HEK293 (cell line): ENCODE data around the gene TRIM28.

Experiments
- CTCF ChIA-PET: fragments of 350-600 bp; formaldehyde crosslinking; extraction: SDS; loops from one replicate; lab custom pipeline; 2021; ENCODE audit warnings: antibody characterized with exemption; lab: Yijun Ruan, JAX
- POLR2A ChIA-PET: fragments of 300-600 bp; formaldehyde crosslinking; extraction: SDS; loops from one replicate; lab custom pipeline; 2020; ENCODE audit warnings: antibody characterized with exemption, inconsistent platforms; lab: Yijun Ruan, JAX
- H3K27ac ChIP-seq: fragments of 200-500 bp; sonication (Bioruptor generic); 2 replicates; pipeline ENCODE4 v1.5.1; 2014; ENCODE audit warnings: low read depth, low read length, control low read depth, inconsistent platforms; ENCODE audit errors: extremely low read depth
- H3K36me3 ChIP-seq, 2 experiments: fragments of 200-500 bp in 1 of 2; sonication (Bioruptor generic) in 1 of 2; 1 replicate in 1 of 2; 2 replicates in 1 of 2; pipeline ENCODE4 v1.5.1; 2014 to 2017; ENCODE audit warnings: inconsistent platforms in 2 of 2, low read length in 2 of 2; ENCODE audit not compliant: control insufficient read depth in 2 of 2, insufficient read depth in 1 of 2
- H3K4me1 ChIP-seq: fragments of 200-500 bp; sonication (Bioruptor generic); 2 replicates; pipeline ENCODE4 v1.5.1; 2014; ENCODE audit warnings: mild to moderate bottlenecking, low read length, inconsistent platforms; ENCODE audit not compliant: control insufficient read depth, insufficient read depth
- H3K4me3 ChIP-seq: 2 replicates; pipeline ENCODE4 v1.5.1; 2011; ENCODE audit warnings: low read depth, mild to moderate bottlenecking, control low read depth, low read length, moderate library complexity
- H3K9me3 ChIP-seq: fragments of 200-500 bp; sonication (Bioruptor generic); 2 replicates; pipeline ENCODE4 v1.5.1; 2014; ENCODE audit warnings: low read depth, low read length, inconsistent platforms; ENCODE audit not compliant: control insufficient read depth, insufficient read depth
- BCL11A ChIP-seq: fragments of 450-650 bp; formaldehyde crosslinking; IDR thresholded peaks from 2 replicates; pipeline ENCODE4 v1.5.1; 2016; ENCODE audit warnings: low read depth, missing biosample characterization, missing genetic modification characterization
- GLI2 ChIP-seq: fragments of 450-650 bp; formaldehyde crosslinking; IDR thresholded peaks from 2 replicates; pipeline ENCODE4; 2017; ENCODE audit warnings: missing biosample characterization, missing genetic modification characterization, low read depth, borderline replicate concordance
- HIC1 ChIP-seq: fragments of 450-650 bp; formaldehyde crosslinking; IDR thresholded peaks from 2 replicates; pipeline ENCODE4 v1.5.1; 2016; ENCODE audit warnings: missing biosample characterization, missing genetic modification characterization
- HOXD13 ChIP-seq: sonication (generic); formaldehyde crosslinking; IDR thresholded peaks from 2 replicates; pipeline ENCODE4 v1.8.0; 2022; ENCODE audit warnings: missing genetic modification reagents, borderline replicate concordance
- MYNN ChIP-seq: fragments of 450-650 bp; formaldehyde crosslinking; IDR thresholded peaks from 2 replicates; pipeline ENCODE4 v1.5.1; 2016; ENCODE audit warnings: missing biosample characterization, missing genetic modification characterization, borderline replicate concordance
- MZF1 ChIP-seq: fragments of 450-650 bp; formaldehyde crosslinking; IDR thresholded peaks from 2 replicates; pipeline ENCODE4 v1.5.1; 2017; ENCODE audit warnings: missing biosample characterization, missing genetic modification characterization, borderline replicate concordance
- ZBTB11 ChIP-seq: fragments of 450-650 bp; formaldehyde crosslinking; conservative IDR thresholded peaks from 2 replicates; pipeline ENCODE4 v1.5.1; 2016; ENCODE audit warnings: low read depth, missing biosample characterization, missing genetic modification characterization
- ZBTB20 ChIP-seq: fragments of 450-650 bp; formaldehyde crosslinking; IDR thresholded peaks from 2 replicates; pipeline ENCODE4 v1.5.1; 2016; ENCODE audit warnings: missing biosample characterization, missing genetic modification characterization
- ZFP3 ChIP-seq: fragments of 450-650 bp; formaldehyde crosslinking; IDR thresholded peaks from 2 replicates; pipeline ENCODE4 v1.5.1; 2016; ENCODE audit warnings: low read depth, missing biosample characterization, missing genetic modification characterization
- ZNF10 ChIP-seq: fragments of 450-650 bp; formaldehyde crosslinking; IDR thresholded peaks from 2 replicates; pipeline ENCODE4 v1.5.1; 2017; ENCODE audit warnings: missing biosample characterization, missing genetic modification characterization
- ZNF138 ChIP-seq: fragments of 450-650 bp; formaldehyde crosslinking; IDR thresholded peaks from 2 replicates; pipeline ENCODE4 v1.5.1; 2016; ENCODE audit warnings: missing biosample characterization, missing genetic modification characterization, borderline replicate concordance
- ZNF157 ChIP-seq: fragments of 450-650 bp; formaldehyde crosslinking; IDR thresholded peaks from 2 replicates; pipeline ENCODE4 v1.5.1; 2016; ENCODE audit warnings: missing biosample characterization, missing genetic modification characterization
- ZNF202 ChIP-seq: fragments of 450-650 bp; formaldehyde crosslinking; IDR thresholded peaks from 2 replicates; pipeline ENCODE4 v1.5.1; 2016; ENCODE audit warnings: missing biosample characterization, missing genetic modification characterization, borderline replicate concordance
- ZNF214 ChIP-seq: fragments of 450-650 bp; formaldehyde crosslinking; IDR thresholded peaks from 2 replicates; pipeline ENCODE4 v1.5.1; 2017; ENCODE audit warnings: missing biosample characterization, mild to moderate bottlenecking, missing genetic modification characterization, borderline replicate concordance
- ZNF473 ChIP-seq: fragments of 450-650 bp; formaldehyde crosslinking; IDR thresholded peaks from 2 replicates; pipeline ENCODE4 v1.5.1; 2017; ENCODE audit warnings: missing biosample characterization, missing genetic modification characterization
- ZNF518A ChIP-seq: fragments of 450-650 bp; formaldehyde crosslinking; conservative IDR thresholded peaks from 2 replicates; pipeline ENCODE4 v1.5.1; 2016; ENCODE audit warnings: low read depth, missing biosample characterization, missing genetic modification characterization
- ZNF555 ChIP-seq: fragments of 450-650 bp; formaldehyde crosslinking; conservative IDR thresholded peaks from 2 replicates; pipeline ENCODE4 v1.5.1; 2017; ENCODE audit warnings: missing biosample characterization, mild to moderate bottlenecking, missing genetic modification characterization, inconsistent platforms
- ZNF624 ChIP-seq: fragments of 450-650 bp; formaldehyde crosslinking; IDR thresholded peaks from 2 replicates; pipeline ENCODE4 v1.5.1; 2017; ENCODE audit warnings: missing biosample characterization, missing genetic modification characterization
- ZNF626 ChIP-seq: fragments of 450-650 bp; sonication (Bioruptor Pico); formaldehyde crosslinking; IDR thresholded peaks from 2 replicates; pipeline ENCODE4 v1.5.1; 2018; ENCODE audit warnings: missing biosample characterization, missing genetic modification characterization, inconsistent platforms
- ZNF701 ChIP-seq: fragments of 450-650 bp; formaldehyde crosslinking; IDR thresholded peaks from 2 replicates; pipeline ENCODE4 v1.5.1; 2016; ENCODE audit warnings: missing biosample characterization, missing genetic modification characterization

The TRIM28 gene

GRCh38 chr19:58514564-58515022, 29.3 kb upstream of the TRIM28 start:
- Histone ChIP-seq H3K9me3 (no peaks in the 10 kb centered on the region), H3K4me1 (0 out of 2 replicates have a peak, but pooled peaks cover 6% of the 10 kb centered on the region), H3K4me3 (no peak overlapping the region), H3K27ac (no peak overlapping the region), H3K36me3 (peaks cover 0 to 27% of the 10 kb centered on the region in 2 experiments; a peak in 1 of 3 replicates)
- POLR2A ChIA-PET = interaction anchor here (1.1 kb wide), 1 partner anchor 40 kb away, joined by 4 read pairs; the partner anchor contains the start of gene CHMP2A
- TF ChIP-seq ZBTB20 (tag by site-specific recombination) (no peak), HIC1 (tag by site-specific recombination) (peak; percentile 28; the same call in 1 of the 2 replicates), ZNF473 (tag by site-specific recombination) (no peak)
- CTCF ChIA-PET = no interaction called here

GRCh38 chr19:58515259-58515658, 28.6 kb upstream of the TRIM28 start:
- H3K4me1 ChIP-seq = 0 out of 2 replicates have a peak, but pooled peaks cover 6% of the 10 kb centered on the region
- no peak overlapping the region for H3K27ac ChIP-seq
- POLR2A ChIA-PET = interaction anchor here (1.1 kb wide), 1 partner anchor 40 kb away, joined by 4 read pairs; the partner anchor contains the start of gene CHMP2A
- no peaks in the 10 kb centered on the region for H3K9me3 ChIP-seq
- peaks cover 0 to 27% of the 10 kb centered on the region in 2 experiments; a peak in 1 of 3 replicates for H3K36me3 ChIP-seq
- H3K4me3 ChIP-seq = no peak overlapping the region
- CTCF ChIA-PET = no interaction called here
- no peak for TF ChIP-seq ZNF518A (tag by site-specific recombination)
- no peak for TF ChIP-seq ZNF555
- no peak for TF ChIP-seq GLI2 (tag by site-specific recombination)
- TF ChIP-seq MZF1 (tag by site-specific recombination) = no peak
- no peak for TF ChIP-seq ZNF214 (tag by site-specific recombination)
- no peak for TF ChIP-seq HOXD13
- no peak for TF ChIP-seq ZNF138
- TF ChIP-seq ZNF624 (tag by site-specific recombination) = no peak
- TF ChIP-seq ZNF202 = no peak
- TF ChIP-seq ZFP3 = no peak
- no peak for TF ChIP-seq ZNF157 (tag by site-specific recombination)
- TF ChIP-seq BCL11A = no peak
- TF ChIP-seq ZNF626 (tag by site-specific recombination) = no peak
- TF ChIP-seq ZNF701 (tag by site-specific recombination) = no peak
- TF ChIP-seq ZBTB11 = no peak
- no peak for TF ChIP-seq ZNF10 (tag by site-specific recombination)
- no peak for TF ChIP-seq MYNN (tag by site-specific recombination)
